OCI-LY7 (cell line): ENCODE data around the gene CMKLR1.

ENCODE experiments used
- EZH2phosphoT487 ChIP-seq: fragments of 200-600 bp; sonication (generic); IDR thresholded peaks from 2 replicates; pipeline ENCODE4 v1.6.1; 2018; ENCODE audit warnings: low read depth, borderline replicate concordance, mild to moderate bottlenecking, mixed run types, antibody characterized with exemption, low read length, moderate library complexity, mixed read lengths
- TF ChIP-seq, protein P1 (sequence below): fragments of 200-600 bp; sonication (generic); conservative IDR thresholded peaks from 2 replicates; pipeline ENCODE4 v1.5.1; 2014; ENCODE audit warnings: mild to moderate bottlenecking, antibody characterized with exemption, low read length, moderate library complexity, mixed read lengths

DNA sequence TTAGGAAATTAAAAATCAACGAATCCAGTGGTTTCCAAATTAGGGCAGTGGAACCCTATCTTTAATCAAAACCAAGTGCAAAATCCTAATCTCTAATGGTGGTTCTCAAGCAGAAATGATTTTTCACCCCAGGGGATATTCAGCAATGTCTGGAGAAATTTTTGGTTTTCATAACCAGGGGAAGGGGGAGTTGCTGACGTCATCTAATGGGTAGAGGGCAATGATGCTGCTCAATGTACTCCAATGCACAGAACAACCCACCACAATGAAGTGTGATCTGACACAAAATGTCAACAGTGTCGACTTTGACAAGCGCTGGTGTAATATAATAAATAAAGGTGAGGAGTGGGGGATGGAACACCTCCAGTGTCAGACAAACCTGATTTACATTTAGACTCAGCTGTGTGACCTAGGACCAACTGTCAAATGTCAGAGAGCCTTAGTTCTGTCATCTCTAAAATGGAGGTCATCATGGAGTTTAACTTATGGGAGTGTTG, 81.5 kb downstream of the CMKLR1 start:
- TF ChIP-seq, protein P1, sequence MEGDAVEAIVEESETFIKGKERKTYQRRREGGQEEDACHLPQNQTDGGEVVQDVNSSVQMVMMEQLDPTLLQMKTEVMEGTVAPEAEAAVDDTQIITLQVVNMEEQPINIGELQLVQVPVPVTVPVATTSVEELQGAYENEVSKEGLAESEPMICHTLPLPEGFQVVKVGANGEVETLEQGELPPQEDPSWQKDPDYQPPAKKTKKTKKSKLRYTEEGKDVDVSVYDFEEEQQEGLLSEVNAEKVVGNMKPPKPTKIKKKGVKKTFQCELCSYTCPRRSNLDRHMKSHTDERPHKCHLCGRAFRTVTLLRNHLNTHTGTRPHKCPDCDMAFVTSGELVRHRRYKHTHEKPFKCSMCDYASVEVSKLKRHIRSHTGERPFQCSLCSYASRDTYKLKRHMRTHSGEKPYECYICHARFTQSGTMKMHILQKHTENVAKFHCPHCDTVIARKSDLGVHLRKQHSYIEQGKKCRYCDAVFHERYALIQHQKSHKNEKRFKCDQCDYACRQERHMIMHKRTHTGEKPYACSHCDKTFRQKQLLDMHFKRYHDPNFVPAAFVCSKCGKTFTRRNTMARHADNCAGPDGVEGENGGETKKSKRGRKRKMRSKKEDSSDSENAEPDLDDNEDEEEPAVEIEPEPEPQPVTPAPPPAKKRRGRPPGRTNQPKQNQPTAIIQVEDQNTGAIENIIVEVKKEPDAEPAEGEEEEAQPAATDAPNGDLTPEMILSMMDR, result no peak
- TF ChIP-seq EZH2phosphoT487, result no peak
